ENCODE data around the gene TM6SF1. TPM values are rescaled to one million over a fixed set of nuclear protein-coding genes. Genes with fewer than 3 reads are reported as not detected.

Gene TM6SF1
- total and polyA plus RNA-seq, 5 experiments from 2014 or later = 0.13 to 0.68 (median 0.46) TPM; not detected in 1

DNA sequence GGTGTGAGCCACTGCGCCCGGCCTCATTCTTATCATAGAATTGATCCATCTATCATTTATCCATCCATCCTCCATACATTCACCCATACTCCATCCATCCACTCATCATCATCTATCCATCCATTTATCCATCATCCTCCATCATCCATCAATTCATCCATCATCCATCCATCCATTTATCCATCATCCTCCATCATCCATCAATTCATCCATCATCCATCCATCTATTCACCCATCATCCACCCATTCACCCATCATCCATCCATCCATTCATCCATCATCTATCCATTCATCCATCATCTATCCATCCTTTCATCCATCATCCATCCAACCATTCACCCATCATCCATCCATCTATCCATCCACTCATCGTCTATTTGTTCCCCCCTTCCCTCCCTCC, 3.7 kb downstream of the TM6SF1 start:
- Mint-ChIP-seq H3K4me3 (no peak overlapping the region), H3K27ac (peak overlapping the region in 1 of 10 donors; percentile 12), H3K4me1 (peaks cover 13 to 28% (median 16%) of the 10 kb centered on the region in 4 donors), H3K9me3 (no peaks in the 10 kb centered on the region), H3K36me3 (no peaks in the 10 kb centered on the region), H3K27me3 (peaks cover 24 to 47% (median 36%) of the 10 kb centered on the region in 5 donors)
- POLR2A ChIA-PET = no interaction called here
- no peak for ATAC-seq
- DNase-seq = no peak

- POLR2A ChIA-PET = no interaction called here
- Mint-ChIP-seq H3K9me3 (no peaks in the 10 kb centered on the region), H3K27me3 (peaks cover 18 to 39% (median 31%) of the 10 kb centered on the region in 5 donors), H3K36me3 (no peaks in the 10 kb centered on the region), H3K4me1 (peaks cover 12 to 20% (median 14%) of the 10 kb centered on the region in 4 donors), H3K27ac (no peak overlapping the region), H3K4me3 (no peak overlapping the region)
- no peak for ATAC-seq
- no peak for DNase-seq
Observed at GRCh38 chr15:83112233-83112955, 4.9 kb downstream of the TM6SF1 start.

DNA sequence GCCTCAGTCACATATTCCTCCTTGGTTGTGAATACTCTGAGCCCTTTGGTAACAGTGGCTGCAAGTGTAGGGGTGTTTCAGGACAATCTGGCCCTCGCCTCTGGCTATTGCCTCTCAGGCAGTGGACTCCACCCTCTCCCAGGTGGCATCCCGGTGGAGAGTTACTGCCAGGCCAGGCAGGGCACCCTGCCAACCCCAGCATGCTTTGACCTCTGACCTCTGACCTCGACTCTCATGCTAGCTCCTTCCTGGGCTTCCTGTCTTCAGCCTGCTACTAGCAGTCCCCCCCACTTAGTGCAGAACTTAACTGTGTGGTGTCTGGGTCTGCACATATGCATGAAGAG, 5.5 kb downstream of the TM6SF1 start:
- H3K4me3 Mint-ChIP-seq = no peak overlapping the region
- no peaks in the 10 kb centered on the region for H3K9me3 Mint-ChIP-seq
- POLR2A ChIA-PET = no interaction called here
- DNase-seq (no peak), ATAC-seq (no peak)
- H3K27me3 Mint-ChIP-seq = peaks cover 18 to 39% (median 31%) of the 10 kb centered on the region in 5 donors
- H3K36me3 Mint-ChIP-seq = no peaks in the 10 kb centered on the region
- H3K4me1 Mint-ChIP-seq = peaks cover 12 to 20% (median 14%) of the 10 kb centered on the region in 4 donors
- H3K27ac Mint-ChIP-seq = no peak overlapping the region

- peaks cover 1 to 9% (median 4%) of the 10 kb centered on the region in 4 donors for H3K4me1 Mint-ChIP-seq
- H3K4me3 Mint-ChIP-seq = no peak overlapping the region
- POLR2A ChIA-PET = no interaction called here
- no peak overlapping the region for H3K27ac Mint-ChIP-seq
- no peaks in the 10 kb centered on the region for H3K9me3 Mint-ChIP-seq
- H3K27me3 Mint-ChIP-seq = peaks cover 12 to 28% (median 20%) of the 10 kb centered on the region in 5 donors
- H3K36me3 Mint-ChIP-seq = no peaks in the 10 kb centered on the region
- ATAC-seq (no peak), DNase-seq (no peak)
Observed at GRCh38 chr15:83113881-83114674, 6.6 kb downstream of the TM6SF1 start.

GRCh38 chr15:83114856-83115255, 7.4 kb downstream of the TM6SF1 start:
- H3K36me3 Mint-ChIP-seq = no peaks in the 10 kb centered on the region
- H3K9me3 Mint-ChIP-seq = no peaks in the 10 kb centered on the region
- H3K27ac Mint-ChIP-seq = no peak overlapping the region
- peaks cover 0 to 3% (median under 1%) of the 10 kb centered on the region in 4 donors for H3K4me1 Mint-ChIP-seq
- no peak overlapping the region for H3K4me3 Mint-ChIP-seq
- ATAC-seq (no peak), DNase-seq (no peak)
- POLR2A ChIA-PET = no interaction called here
- peaks cover 8 to 20% (median 14%) of the 10 kb centered on the region in 5 donors for H3K27me3 Mint-ChIP-seq

GRCh38 chr15:83115410-83115809, 8.0 kb downstream of the TM6SF1 start:
- Mint-ChIP-seq H3K9me3 (no peaks in the 10 kb centered on the region), H3K27ac (no peak overlapping the region)

DNA sequence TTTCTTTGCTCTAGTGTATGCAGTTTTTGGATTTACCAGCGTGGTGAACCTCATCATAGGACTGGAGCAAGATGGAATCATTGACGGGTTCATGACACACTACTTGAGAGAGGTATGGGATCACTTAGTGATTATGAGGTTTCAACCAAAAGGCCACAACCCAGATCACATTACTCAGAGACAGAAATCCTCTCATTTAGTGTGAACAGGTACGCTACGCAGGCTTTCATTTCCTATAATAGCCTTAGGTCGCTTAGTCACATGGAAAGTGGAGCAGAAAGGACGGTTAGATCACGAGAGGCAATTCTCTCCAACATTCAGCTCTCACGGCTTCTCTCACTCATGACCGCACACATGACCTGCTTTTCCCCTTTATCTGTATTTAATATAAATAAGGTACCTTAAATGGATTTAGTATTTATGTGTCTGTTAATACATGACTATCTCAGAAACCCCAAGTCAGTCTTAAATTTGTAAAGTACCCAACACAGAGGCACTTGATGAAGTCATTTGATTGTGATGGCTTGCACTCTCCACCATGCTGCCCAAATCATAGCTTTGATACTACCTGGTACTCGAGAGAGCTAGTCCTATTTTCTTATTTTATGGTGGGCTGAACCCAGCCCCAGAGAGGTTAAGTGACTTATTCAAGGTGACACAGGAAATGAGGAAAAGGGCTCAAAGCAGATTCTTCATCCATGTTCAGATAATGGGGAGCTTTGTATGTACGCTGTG, 8.6 kb downstream of the TM6SF1 start:
- no peak for DNase-seq
- Mint-ChIP-seq H3K4me1 (no peaks in the 10 kb centered on the region), H3K27me3 (peaks cover 5 to 9% (median 6%) of the 10 kb centered on the region in 5 donors), H3K27ac (no peak overlapping the region), H3K36me3 (no peaks in the 10 kb centered on the region), H3K9me3 (no peaks in the 10 kb centered on the region), H3K4me3 (no peak overlapping the region)
- ATAC-seq = no peak
- POLR2A ChIA-PET = no interaction called here

More at GRCh38 chr15:83115410-83115809, 8.0 kb downstream of the TM6SF1 start:
- POLR2A ChIA-PET = no interaction called here
- ATAC-seq (no peak), DNase-seq (no peak)
- Mint-ChIP-seq H3K4me1 (no peaks in the 10 kb centered on the region), H3K4me3 (no peak overlapping the region), H3K27me3 (peaks cover 5 to 15% (median 9%) of the 10 kb centered on the region in 5 donors), H3K36me3 (no peaks in the 10 kb centered on the region)

GRCh38 chr15:83118291-83118827, 10.9 kb downstream of the TM6SF1 start:
- Mint-ChIP-seq H3K27ac (no peak overlapping the region), H3K4me3 (no peak overlapping the region), H3K36me3 (no peaks in the 10 kb centered on the region), H3K27me3 (no peaks in the 10 kb centered on the region), H3K4me1 (no peaks in the 10 kb centered on the region), H3K9me3 (no peaks in the 10 kb centered on the region)
- POLR2A ChIA-PET = no interaction called here
- no peak for DNase-seq
- ATAC-seq = no peak

- Mint-ChIP-seq H3K36me3 (no peaks in the 10 kb centered on the region), H3K9me3 (no peaks in the 10 kb centered on the region), H3K27ac (no peak overlapping the region), H3K4me1 (no peaks in the 10 kb centered on the region), H3K27me3 (no peaks in the 10 kb centered on the region), H3K4me3 (no peak overlapping the region)
- no peak for ATAC-seq
- no peak for DNase-seq
- POLR2A ChIA-PET = no interaction called here
Observed at GRCh38 chr15:83118968-83119367, 11.5 kb downstream of the TM6SF1 start.

- POLR2A ChIA-PET = no interaction called here
- ATAC-seq = no peak
- H3K9me3 Mint-ChIP-seq = no peaks in the 10 kb centered on the region
- H3K27me3 Mint-ChIP-seq = no peaks in the 10 kb centered on the region
- DNase-seq = no peak
- H3K36me3 Mint-ChIP-seq = no peaks in the 10 kb centered on the region
- H3K4me3 Mint-ChIP-seq = no peak overlapping the region
- no peaks in the 10 kb centered on the region for H3K4me1 Mint-ChIP-seq
- peak overlapping the region in 1 of 10 donors; percentile 35 for H3K27ac Mint-ChIP-seq
Observed at GRCh38 chr15:83119968-83120581, 12.6 kb downstream of the TM6SF1 start.

GRCh38 chr15:83123529-83123928, 16.1 kb downstream of the TM6SF1 start:
- H3K9me3 Mint-ChIP-seq = no peaks in the 10 kb centered on the region
- no peaks in the 10 kb centered on the region for H3K27me3 Mint-ChIP-seq
- POLR2A ChIA-PET = no interaction called here
- no peak for ATAC-seq
- H3K27ac Mint-ChIP-seq = no peak overlapping the region
- DNase-seq = no peak
- no peaks in the 10 kb centered on the region for H3K36me3 Mint-ChIP-seq
- no peak overlapping the region for H3K4me3 Mint-ChIP-seq
- no peaks in the 10 kb centered on the region for H3K4me1 Mint-ChIP-seq

DNA sequence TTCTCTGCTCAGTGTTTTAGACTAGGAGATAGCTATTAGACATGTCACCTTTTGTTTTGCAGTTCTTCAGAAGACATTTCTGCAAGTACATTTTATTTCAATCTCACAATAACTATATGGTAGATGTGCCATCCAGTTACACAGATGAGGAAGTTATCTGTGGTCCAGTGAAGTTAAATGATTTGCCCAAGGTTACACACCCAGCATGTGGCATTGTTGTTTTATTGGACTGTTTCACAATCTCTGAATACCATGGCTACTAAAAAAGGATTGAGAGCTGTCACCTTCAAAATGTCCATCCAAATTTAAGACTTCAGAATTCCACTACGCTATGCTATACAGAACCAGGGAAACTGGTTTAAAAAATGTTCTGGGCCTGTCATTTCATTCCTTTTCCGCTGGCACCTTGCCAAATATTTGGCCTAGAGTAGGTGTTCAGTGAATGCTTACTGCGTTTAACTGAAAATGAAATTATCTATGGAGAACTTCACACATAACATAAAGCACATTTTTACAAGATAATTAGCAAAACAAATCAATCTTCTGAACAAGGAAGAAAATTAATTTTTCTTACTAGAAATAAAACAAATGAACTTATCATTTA, 20.2 kb downstream of the TM6SF1 start:
- DNase-seq (no peak), ATAC-seq (no peak)
- H3K27me3 Mint-ChIP-seq = no peaks in the 10 kb centered on the region
- H3K27ac Mint-ChIP-seq = no peak overlapping the region
- no peaks in the 10 kb centered on the region for H3K9me3 Mint-ChIP-seq
- no peak overlapping the region for H3K4me3 Mint-ChIP-seq
- H3K4me1 Mint-ChIP-seq = no peaks in the 10 kb centered on the region
- POLR2A ChIA-PET = no interaction called here
- no peaks in the 10 kb centered on the region for H3K36me3 Mint-ChIP-seq
